Progenitor cell of endocrine pancreas (in vitro differentiated cells): ENCODE data around the gene INTS11. TPM values are rescaled to one million over a fixed set of nuclear protein-coding genes. Genes with fewer than 3 reads are reported as not detected.

Source experiments
- DNase-seq: peaks from one replicate; pipeline ENCODE4 v3.0.0; 2021; ENCODE audit warnings: low spot score; ENCODE audit not compliant: unreplicated experiment
- H3K27ac Mint-ChIP-seq: 2 replicates; pipeline ENCODE4 v1.8.0; 2021; ENCODE audit warnings: mild to moderate bottlenecking, moderate library complexity, mixed read lengths
- H3K27me3 Mint-ChIP-seq: 2 replicates; pipeline ENCODE4 v1.8.0; 2021; ENCODE audit warnings: mixed read lengths
- H3K36me3 Mint-ChIP-seq: 2 replicates; pipeline ENCODE4 v1.8.0; 2022; ENCODE audit warnings: mixed read lengths; ENCODE audit not compliant: insufficient read depth
- H3K4me1 Mint-ChIP-seq: 2 replicates; pipeline ENCODE4 v1.8.0; 2021; ENCODE audit warnings: low read depth, mixed read lengths
- H3K4me3 Mint-ChIP-seq: 2 replicates; pipeline ENCODE4 v1.8.0; 2021; ENCODE audit warnings: low read depth, mild to moderate bottlenecking, moderate library complexity, mixed read lengths
- H3K9me3 Mint-ChIP-seq: 2 replicates; pipeline ENCODE4 v1.8.0; 2021; ENCODE audit warnings: low read depth, mixed read lengths
- CTCF ChIP-seq: fragments of 200-600 bp; sonication (generic); IDR thresholded peaks from one replicate; pipeline ENCODE4 v1.5.0; 2021; ENCODE audit warnings: antibody characterized with exemption, mild to moderate bottlenecking; ENCODE audit not compliant: unreplicated experiment
- total RNA-seq: library from RNA; stranded (reverse); gene quantifications from 2 replicates; pipeline ENCODE4 v1.2.1, GENCODE V29; 2021

The INTS11 gene
- total RNA-seq, 1 donor from 2014 or later: 177 TPM

GRCh38 chr1:1343811-1344421 lies 19.5 kb upstream of the INTS11 start:
- Mint-ChIP-seq H3K27ac (no peak overlapping the region), H3K4me1 (peaks cover 9% of the 10 kb centered on the region), H3K4me3 (no peak overlapping the region), H3K36me3 (peaks cover 9% of the 10 kb centered on the region), H3K9me3 (no peaks in the 10 kb centered on the region), H3K27me3 (no peaks in the 10 kb centered on the region)
- DNase-seq: no peak
- no peak for TF ChIP-seq CTCF

GRCh38 chr1:1342584-1343115 lies 18.2 kb upstream of the INTS11 start:
- Mint-ChIP-seq H3K4me1 (peaks cover 5% of the 10 kb centered on the region), H3K27me3 (no peaks in the 10 kb centered on the region), H3K36me3 (peaks cover 9% of the 10 kb centered on the region), H3K9me3 (no peaks in the 10 kb centered on the region), H3K4me3 (no peak overlapping the region), H3K27ac (no peak overlapping the region)
- no peak for TF ChIP-seq CTCF
- DNase-seq: no peak

- peaks cover 9% of the 10 kb centered on the region for H3K36me3 Mint-ChIP-seq
- no peaks in the 10 kb centered on the region for H3K27me3 Mint-ChIP-seq
- no peak for TF ChIP-seq CTCF
- DNase-seq: no peak
- H3K27ac Mint-ChIP-seq: no peak overlapping the region
- no peaks in the 10 kb centered on the region for H3K9me3 Mint-ChIP-seq
- H3K4me1 Mint-ChIP-seq: peaks cover under 1% of the 10 kb centered on the region
- H3K4me3 Mint-ChIP-seq: no peak overlapping the region
Observed at GRCh38 chr1:1342061-1342562, 17.7 kb upstream of the INTS11 start.

- peaks cover 9% of the 10 kb centered on the region for H3K36me3 Mint-ChIP-seq
- H3K27me3 Mint-ChIP-seq: no peaks in the 10 kb centered on the region
- no peak overlapping the region for H3K4me3 Mint-ChIP-seq
- H3K4me1 Mint-ChIP-seq: no peaks in the 10 kb centered on the region
- H3K9me3 Mint-ChIP-seq: no peaks in the 10 kb centered on the region
- no peak for TF ChIP-seq CTCF
- DNase-seq: no peak
- H3K27ac Mint-ChIP-seq: no peak overlapping the region
Observed at GRCh38 chr1:1341549-1342021, 17.1 kb upstream of the INTS11 start.

GRCh38 chr1:1340791-1341548 lies 16.5 kb upstream of the INTS11 start:
- H3K4me3 Mint-ChIP-seq: no peak overlapping the region
- H3K27me3 Mint-ChIP-seq: no peaks in the 10 kb centered on the region
- no peak for TF ChIP-seq CTCF
- no peak for DNase-seq
- H3K36me3 Mint-ChIP-seq: peaks cover 9% of the 10 kb centered on the region
- H3K9me3 Mint-ChIP-seq: no peaks in the 10 kb centered on the region
- H3K27ac Mint-ChIP-seq: no peak overlapping the region
- H3K4me1 Mint-ChIP-seq: no peaks in the 10 kb centered on the region
